ENCODE results near the gene CAMK2A. TPM values are rescaled to one million over a fixed set of nuclear protein-coding genes. Genes with fewer than 3 reads are reported as not detected.

Gene CAMK2A
- total RNA-seq, 1 experiment from 2014 or later, result not detected

- DNase-seq, result no peak
Observed at GRCh38 chr5:150309886-150310239, 20.3 kb upstream of the CAMK2A start.

GRCh38 chr5:150309101-150309885, 19.7 kb upstream of the CAMK2A start:
- H3K27me3 Mint-ChIP-seq (ENCODE audit: insufficient read depth, unreplicated experiment), result no peaks in the 10 kb centered on the region
- no peaks in the 10 kb centered on the region for H3K9me3 Mint-ChIP-seq (ENCODE audit: unreplicated experiment)
- no peak for DNase-seq
- no peaks in the 10 kb centered on the region for H3K9me3 ChIP-seq
- H3K4me3 ChIP-seq (ENCODE audit: low read depth, low read length), result no peak overlapping the region
- ChIA-PET POLR2A (no interaction called here), CTCF (interaction anchor here (0.8 kb wide), 1 partner anchor 38 kb away, joined by 3 read pairs; no protein-coding TSS in a partner anchor)
- no peak overlapping the region for H3K4me3 Mint-ChIP-seq (ENCODE audit: unreplicated experiment)
- no peaks in the 10 kb centered on the region for H3K27me3 ChIP-seq (replicated peaks; ENCODE audit: control insufficient read depth, insufficient read depth, low read length)
- H3K36me3 Mint-ChIP-seq (ENCODE audit: insufficient read depth, unreplicated experiment), result no peaks in the 10 kb centered on the region
- no peaks in the 10 kb centered on the region for H3K4me1 ChIP-seq
- intact Hi-C loops (cut with micrococcal nuclease; ENCODE audit: unreplicated experiment), result no loop called here
- no peaks in the 10 kb centered on the region for H3K4me1 Mint-ChIP-seq (ENCODE audit: low read depth, unreplicated experiment)
- no TSS peak for BruUV-seq (replicated peaks)
- no peak for TF ChIP-seq CTCF (IDR thresholded peaks at IDR 0.05; ENCODE audit: insufficient read depth in 1 of 2, low read depth in 1 of 2, low read length in 1 of 2, severe bottlenecking in 1 of 2, unreplicated experiment in 1 of 2)
- no peaks in the 10 kb centered on the region for H3K36me3 ChIP-seq (ENCODE audit: control insufficient read depth, insufficient read depth, low read length)
- no peak overlapping the region for H3K27ac Mint-ChIP-seq (ENCODE audit: unreplicated experiment)

More at GRCh38 chr5:150309886-150310239, 20.3 kb upstream of the CAMK2A start:
- POLR2A ChIA-PET, result no interaction called here
- BruUV-seq (replicated peaks), result no TSS peak
- Mint-ChIP-seq H3K27me3 (ENCODE audit: insufficient read depth, unreplicated experiment) (no peaks in the 10 kb centered on the region), H3K27ac (ENCODE audit: unreplicated experiment) (no peak overlapping the region), H3K36me3 (ENCODE audit: insufficient read depth, unreplicated experiment) (no peaks in the 10 kb centered on the region), H3K4me3 (ENCODE audit: unreplicated experiment) (no peak overlapping the region), H3K9me3 (ENCODE audit: unreplicated experiment) (no peaks in the 10 kb centered on the region), H3K4me1 (ENCODE audit: low read depth, unreplicated experiment) (no peaks in the 10 kb centered on the region)
- CTCF ChIA-PET, result no interaction called here
- Histone ChIP-seq H3K9me3 (no peaks in the 10 kb centered on the region), H3K36me3 (ENCODE audit: control insufficient read depth, insufficient read depth, low read length) (no peaks in the 10 kb centered on the region), H3K4me3 (ENCODE audit: low read depth, low read length) (no peak overlapping the region), H3K27me3 (replicated peaks; ENCODE audit: control insufficient read depth, insufficient read depth, low read length) (no peaks in the 10 kb centered on the region), H3K4me1 (no peaks in the 10 kb centered on the region)
- no peak for TF ChIP-seq CTCF (IDR thresholded peaks at IDR 0.05; ENCODE audit: insufficient read depth in 1 of 2, low read depth in 1 of 2, low read length in 1 of 2, severe bottlenecking in 1 of 2, unreplicated experiment in 1 of 2)
- intact Hi-C loops (cut with micrococcal nuclease; ENCODE audit: unreplicated experiment), result no loop called here

- ChIA-PET CTCF (interaction anchor here (0.5 kb wide), 1 partner anchor 208 kb away, joined by 4 read pairs; no protein-coding TSS in a partner anchor), POLR2A (no interaction called here)
- no peak overlapping the region for H3K4me3 ChIP-seq (ENCODE audit: low read depth, low read length)
- Mint-ChIP-seq H3K9me3 (ENCODE audit: unreplicated experiment) (no peaks in the 10 kb centered on the region), H3K4me3 (ENCODE audit: unreplicated experiment) (no peak overlapping the region), H3K36me3 (ENCODE audit: insufficient read depth, unreplicated experiment) (no peaks in the 10 kb centered on the region), H3K4me1 (ENCODE audit: low read depth, unreplicated experiment) (no peaks in the 10 kb centered on the region), H3K27me3 (ENCODE audit: insufficient read depth, unreplicated experiment) (no peaks in the 10 kb centered on the region), H3K27ac (ENCODE audit: unreplicated experiment) (no peak overlapping the region)
- no peaks in the 10 kb centered on the region for H3K27me3 ChIP-seq (replicated peaks; ENCODE audit: control insufficient read depth, insufficient read depth, low read length)
- TF ChIP-seq CTCF (IDR thresholded peaks at IDR 0.05; ENCODE audit: insufficient read depth in 1 of 2, low read depth in 1 of 2, low read length in 1 of 2, severe bottlenecking in 1 of 2, unreplicated experiment in 1 of 2), result no peak
- no TSS peak for BruUV-seq (replicated peaks)
- intact Hi-C loops (cut with micrococcal nuclease; ENCODE audit: unreplicated experiment), result no loop called here
- H3K9me3 ChIP-seq, result no peaks in the 10 kb centered on the region
- no peak for DNase-seq
- H3K4me1 ChIP-seq, result peaks cover 5% of the 10 kb centered on the region; the same call in 1 of the 2 replicates
- H3K36me3 ChIP-seq (ENCODE audit: control insufficient read depth, insufficient read depth, low read length), result no peaks in the 10 kb centered on the region
Observed at GRCh38 chr5:150307617-150308426, 18.2 kb upstream of the CAMK2A start.
